Stimulated activated CD4-positive, alpha-beta T cell treated with anti-CD3 and anti-CD28 coated beads, Interleukin-2, amount 100 ng/mL, for 4 hours (primary cell): ENCODE data around the gene EGFLAM.

Source experiments
- DNase-seq: peaks from one replicate; pipeline ENCODE4 v3.0.0-alpha.2; 2020; ENCODE audit warnings: low read depth

Gene EGFLAM

DNA sequence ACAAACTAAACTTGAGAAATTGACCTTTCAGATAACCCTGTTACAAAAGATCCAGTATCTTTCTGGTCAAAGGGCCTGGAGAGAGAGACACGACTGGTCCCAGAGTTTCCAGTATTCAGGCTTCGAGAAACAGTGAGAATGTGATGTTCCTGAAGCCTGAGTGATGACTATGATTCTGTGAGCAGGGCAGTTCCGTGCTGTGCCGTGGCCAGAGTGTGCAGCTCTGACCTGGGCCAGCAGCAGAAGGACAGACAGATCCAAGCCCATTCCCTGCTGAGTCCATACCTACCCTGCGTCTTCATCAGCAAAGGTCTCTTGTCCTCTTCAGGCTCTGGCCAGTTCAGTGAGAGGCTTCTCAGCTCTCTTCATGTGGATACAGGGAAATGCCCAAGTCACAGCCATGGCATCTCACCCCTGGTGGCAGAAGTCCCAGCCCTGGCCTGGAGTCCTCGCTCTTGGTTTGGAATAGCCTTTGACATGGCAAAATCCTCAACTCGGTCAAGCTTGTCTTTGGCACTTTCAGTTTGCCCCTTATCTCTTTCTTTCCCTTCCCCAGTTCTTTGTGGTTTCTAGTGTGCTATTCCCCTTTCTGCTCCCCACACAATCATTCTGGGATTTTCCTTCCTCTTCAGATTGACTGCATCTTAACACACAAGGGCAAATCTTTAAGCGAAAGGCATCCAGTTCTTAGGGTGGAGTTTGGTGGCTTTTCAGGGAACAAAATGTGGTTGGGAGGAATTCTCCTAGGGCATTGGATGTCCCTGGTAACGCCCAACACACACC lies 190.4 kb downstream of the EGFLAM start:
- DNase-seq, result no peak

GRCh38 chr5:38450627-38451026 lies 192.3 kb downstream of the EGFLAM start:
- no peak for DNase-seq

DNA sequence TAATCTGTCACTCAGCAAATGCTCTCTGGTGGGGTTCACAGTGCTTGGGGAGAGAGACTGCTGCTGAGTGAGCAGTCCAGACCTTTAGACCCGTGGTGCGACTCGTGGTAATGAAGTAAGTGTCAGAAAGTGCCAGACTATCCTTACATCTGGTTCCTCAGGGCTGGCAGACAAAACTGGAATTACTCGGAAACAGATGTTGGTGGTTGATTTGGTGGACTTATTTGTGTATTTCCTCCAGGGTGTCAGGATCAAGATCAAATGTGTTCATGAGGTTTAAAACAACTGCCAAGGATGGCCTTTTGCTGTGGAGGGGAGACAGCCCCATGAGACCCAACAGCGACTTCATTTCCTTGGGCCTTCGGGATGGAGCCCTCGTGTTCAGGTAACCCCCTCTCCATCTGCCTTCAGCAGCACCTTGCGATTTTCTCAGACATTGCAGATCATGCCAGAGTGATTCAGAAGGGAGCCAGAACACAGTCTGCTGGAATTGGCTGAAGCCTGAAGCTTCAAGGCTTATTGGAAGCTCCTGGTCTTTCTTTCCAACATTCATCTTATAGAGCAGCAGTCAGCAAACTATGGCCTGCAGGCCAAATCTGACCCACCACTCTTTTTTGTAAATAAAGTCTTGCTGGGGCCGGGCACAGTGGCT lies 192.8 kb downstream of the EGFLAM start:
- DNase-seq, result no peak

DNA sequence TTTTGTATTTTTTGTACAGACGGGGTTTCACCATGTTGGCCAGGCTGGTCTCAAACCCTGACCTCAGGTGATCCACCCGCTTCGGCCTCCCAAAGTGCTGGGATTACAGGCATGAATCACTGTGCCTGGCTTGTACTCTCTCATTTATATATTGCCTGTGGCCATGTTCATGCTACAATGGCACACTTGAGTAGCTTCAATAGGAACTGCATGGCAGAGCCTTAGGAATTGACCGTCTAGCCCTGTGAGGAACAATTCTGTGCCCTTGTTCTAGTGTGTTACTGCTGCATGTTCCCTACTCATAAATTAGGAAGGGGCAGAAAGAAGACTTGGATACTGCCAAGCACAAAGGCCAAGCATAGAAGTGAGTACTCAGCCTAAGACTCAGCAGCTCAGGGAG lies 193.8 kb downstream of the EGFLAM start:
- no peak for DNase-seq

- peak; percentile 12 for DNase-seq
Measured at GRCh38 chr5:38453506-38453905, 195.1 kb downstream of the EGFLAM start.

DNA sequence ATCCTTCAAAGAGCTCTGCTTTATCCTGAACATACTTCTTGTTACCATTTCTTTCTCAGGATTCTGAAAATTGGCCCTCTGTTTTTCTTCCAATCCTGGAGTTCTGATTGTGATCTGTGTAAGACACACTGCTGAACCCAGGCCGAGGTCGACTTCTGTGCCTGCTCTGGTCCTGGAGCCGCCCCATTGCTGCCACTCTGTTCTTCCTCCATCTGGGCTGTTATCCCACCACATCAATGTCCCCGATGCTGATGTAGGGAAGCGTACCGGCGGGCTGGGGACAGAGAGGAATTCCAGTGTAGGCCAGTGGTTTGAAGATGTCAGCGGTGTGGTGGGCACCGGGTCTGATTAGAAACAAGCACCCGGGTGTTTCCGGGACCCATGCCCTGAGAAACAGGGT lies 195.6 kb downstream of the EGFLAM start:
- no peak for DNase-seq

DNA sequence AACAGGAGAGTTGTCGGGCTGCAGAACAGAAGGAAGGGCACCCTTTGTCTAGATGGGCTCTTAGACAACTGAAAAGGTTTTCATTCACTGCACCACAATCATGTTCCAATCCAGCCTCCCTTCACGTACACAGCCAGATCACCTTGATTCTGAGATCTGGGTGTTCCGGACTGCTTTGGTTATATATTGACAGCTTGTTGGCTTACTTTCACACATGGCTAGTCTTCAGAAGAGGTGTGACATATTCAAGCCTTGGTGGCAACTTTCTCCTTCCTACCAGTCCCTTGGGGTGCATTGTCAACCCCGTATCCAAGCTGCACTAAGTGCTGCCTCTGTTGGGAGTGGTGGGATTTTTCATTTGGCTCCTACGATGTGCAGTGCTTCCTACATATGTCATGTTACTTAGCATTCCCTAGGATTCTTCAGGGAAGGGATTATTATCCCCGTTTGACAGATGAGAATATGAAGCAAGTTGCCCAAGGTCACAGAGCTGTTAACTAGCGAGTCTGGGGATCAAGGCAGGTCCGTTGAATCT lies 197.5 kb downstream of the EGFLAM start:
- no peak for DNase-seq

DNA sequence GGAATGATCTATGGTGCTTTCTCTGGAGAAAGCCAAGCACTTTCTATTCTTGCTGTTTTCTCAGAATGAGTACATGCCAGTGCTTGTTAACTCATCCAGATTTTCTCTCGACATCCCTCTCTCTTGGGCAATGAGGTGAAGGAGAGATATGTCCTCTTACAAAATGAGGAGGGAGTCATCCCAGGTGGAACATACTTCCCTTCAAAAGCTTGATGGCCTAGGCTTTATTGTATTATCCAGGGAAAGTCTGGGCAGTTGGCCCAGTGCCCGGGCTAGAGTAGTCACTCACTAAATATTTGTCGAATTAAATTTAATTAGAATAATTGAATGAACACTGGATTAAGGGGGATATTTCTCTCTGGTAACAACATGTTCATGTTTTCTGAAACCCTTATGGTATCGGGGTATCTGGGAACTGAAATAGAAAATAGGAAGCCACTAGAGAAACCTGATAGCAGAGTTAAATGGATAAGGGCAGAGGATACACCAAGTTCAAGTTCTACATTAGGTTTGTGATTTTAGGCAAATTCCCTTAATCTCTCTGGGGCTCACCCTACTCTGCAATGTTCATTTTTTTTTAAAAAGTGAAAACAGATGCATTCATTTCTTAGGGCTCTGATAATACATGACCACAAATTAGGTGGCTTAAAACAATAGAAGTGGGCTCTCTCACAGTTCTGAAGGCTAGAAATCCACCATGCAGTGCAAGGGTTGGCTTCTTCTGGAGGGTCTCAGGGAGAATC lies 198.5 kb downstream of the EGFLAM start:
- DNase-seq, result no peak

GRCh38 chr5:38458174-38458573 lies 199.8 kb downstream of the EGFLAM start:
- DNase-seq, result no peak

DNA sequence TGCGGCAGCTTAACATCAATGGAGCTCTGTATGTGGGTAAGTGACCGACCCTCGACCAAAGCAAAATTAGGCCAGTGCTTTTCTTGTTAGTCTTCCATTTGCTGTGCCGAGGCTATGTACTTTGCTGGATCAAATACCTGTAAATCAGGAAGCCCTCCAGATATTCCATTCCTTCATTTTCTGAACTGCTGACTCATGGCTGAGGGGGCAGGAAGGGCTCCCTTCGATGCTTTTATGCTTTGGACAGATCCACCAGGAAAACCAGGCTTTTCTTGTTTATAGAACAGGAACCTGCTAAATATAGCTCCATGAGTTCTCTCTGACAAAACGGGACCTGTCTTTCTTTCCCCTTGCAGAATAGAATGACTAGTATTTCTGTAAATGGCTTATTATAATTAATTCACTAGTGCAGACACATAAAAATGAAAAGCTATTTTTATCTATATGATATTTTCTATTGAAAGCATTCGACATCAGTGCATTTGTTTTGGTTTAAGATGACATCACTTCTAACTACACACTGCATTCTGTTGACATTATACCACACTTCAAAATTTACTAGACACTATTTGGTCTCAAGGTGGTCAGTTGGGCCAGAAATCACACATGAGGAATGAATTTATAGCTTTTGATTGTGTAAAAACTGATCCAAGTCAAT lies 204.7 kb downstream of the EGFLAM start:
- DNase-seq, result no peak

GRCh38 chr5:38463634-38464521 lies 205.5 kb downstream of the EGFLAM start:
- DNase-seq, result no peak

DNA sequence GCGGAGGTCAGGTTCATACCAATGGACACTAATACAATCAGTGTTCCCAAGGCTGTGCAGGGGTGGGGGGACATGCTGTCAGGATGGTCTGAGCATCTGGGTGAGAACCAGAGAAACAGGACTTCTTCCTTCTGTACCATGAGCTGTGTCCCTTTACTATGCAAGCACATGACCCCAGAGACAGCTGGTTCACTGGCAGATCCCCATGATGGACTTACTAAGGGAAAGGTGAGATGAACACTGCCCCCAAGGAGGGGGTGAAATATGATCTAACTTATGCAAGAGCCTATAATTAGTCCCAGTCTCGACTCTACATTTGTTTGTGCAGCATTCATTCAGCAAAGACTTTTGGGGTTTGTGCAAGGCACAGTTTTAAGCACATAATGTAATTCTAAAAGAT lies 206.7 kb downstream of the EGFLAM start:
- no peak for DNase-seq

- DNase-seq, result no peak
Measured at GRCh38 chr5:38465702-38466423, 207.5 kb downstream of the EGFLAM start.

DNA sequence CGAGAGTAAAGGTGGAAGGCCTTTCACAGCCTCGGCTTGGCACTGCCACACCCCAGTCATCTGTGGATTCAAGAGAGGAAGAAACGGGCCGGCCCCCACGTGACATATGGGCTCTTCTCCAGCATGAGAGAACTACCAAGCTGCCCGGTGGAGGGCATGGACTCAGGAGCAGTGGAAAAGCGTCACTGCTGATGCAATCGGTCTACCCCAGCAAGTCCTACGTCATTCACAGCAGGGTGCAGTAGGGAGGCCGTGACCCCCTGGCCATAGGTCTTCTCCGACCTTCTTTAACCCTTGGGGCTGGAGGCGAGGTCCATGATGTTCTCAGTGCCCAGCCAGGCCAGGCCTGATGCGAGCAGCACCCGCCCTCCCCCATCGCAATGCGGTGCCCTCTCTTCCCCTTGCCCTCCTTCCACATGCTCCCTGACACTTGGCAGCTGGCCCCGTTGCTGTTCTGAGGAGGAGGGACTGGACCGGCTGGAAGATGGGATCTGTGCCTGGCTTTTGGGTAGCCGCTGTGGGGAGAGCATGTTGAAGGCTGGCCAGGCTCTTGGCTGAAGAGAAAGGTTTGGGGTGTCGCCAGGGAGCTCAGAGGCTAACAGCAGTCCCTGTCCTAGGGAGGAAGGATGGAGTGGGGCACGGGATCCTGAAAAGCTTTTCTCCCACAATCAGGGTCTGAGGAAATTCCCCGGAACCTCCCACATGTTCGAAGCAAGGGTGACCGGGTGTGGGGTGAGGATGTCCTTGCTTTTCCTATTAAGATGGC lies 208.2 kb downstream of the EGFLAM start:
- DNase-seq, result no peak

- no peak for DNase-seq
Measured at GRCh38 chr5:38467353-38468040, 209.1 kb downstream of the EGFLAM start.

- DNase-seq, result no peak
Measured at GRCh38 chr5:38468202-38468673, 209.9 kb downstream of the EGFLAM start.

DNA sequence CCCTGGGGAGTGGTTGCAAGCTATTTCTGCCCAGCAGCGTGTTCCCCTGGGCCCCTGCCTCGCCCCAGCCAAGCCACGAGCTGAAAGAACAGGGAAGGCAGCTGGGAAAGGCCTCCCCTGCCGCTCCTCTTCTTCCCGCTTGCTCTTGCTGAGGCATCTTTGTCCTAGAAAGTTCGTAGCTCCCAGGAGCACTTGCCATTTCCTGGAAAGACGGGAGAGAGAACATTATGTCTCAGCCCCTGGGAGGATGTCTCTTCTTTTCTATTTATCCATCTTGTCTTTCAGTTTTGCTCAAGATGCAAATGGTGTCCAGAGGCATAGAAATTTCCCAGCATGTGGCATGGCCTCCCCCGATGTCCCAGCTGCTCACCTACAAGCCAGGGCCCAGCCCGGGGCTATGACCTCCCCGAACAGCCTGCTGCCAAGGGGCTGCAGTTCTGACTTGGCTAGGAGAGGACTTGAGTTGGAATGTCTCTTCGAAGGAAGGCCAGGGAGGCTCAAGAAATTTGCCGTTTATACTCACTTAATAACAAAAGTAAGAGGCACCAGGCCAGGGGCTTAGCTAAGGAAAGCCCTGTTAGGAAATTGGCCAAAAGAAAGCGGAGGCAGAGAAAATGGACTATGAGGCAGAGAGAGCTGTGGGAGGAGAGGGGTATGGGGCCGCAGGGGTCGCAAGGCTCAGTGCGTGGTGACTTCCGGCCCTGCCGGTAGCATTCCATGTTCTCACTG lies 210.8 kb downstream of the EGFLAM start:
- no peak for DNase-seq

DNA sequence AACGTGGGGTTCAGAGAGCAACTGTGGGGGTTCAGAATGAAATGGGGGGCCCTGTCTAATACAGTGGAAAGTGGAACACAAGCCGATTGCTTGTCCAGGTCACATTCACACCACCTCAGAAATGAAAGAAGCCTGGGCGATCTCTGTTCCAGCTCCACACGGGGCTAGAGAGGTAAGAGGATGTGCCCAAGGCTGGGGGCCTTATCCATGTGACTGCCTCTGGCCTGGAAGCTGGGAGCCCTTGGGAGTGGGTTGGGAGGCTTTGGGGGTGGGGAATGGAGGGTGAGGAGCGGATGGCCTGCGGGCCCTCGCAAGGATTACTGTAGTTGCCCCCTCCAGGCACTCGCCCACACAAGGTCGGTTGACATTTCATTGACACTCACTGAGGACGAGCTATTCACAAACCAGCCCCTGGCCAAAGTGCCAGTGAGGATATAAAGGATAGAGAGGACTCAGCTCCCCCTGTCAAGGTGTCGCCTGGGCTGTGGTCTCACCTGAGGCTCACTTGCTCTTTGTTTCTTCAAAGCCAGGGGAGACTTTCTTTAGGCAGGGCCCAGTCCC lies 211.4 kb downstream of the EGFLAM start:
- DNase-seq, result no peak
